Mucosa of stomach (tissue), 1 donor: Measurements from ENCODE around the gene BRAF.
"Not testable (repeated sequence)": the region's sequence is repeated elsewhere in the genome, so short reads cannot be mapped to it uniquely, and the experiment has no call there.

Experiments
- H3K27me3 ChIP-seq: one replicate; pipeline ENCODE4 v1.7.0; 2013; ENCODE audit warnings: mild to moderate bottlenecking, low read length; ENCODE audit not compliant: control insufficient read depth, insufficient read depth
- H3K36me3 ChIP-seq: one replicate; pipeline ENCODE4 v1.7.0; 2013; ENCODE audit warnings: low read length; ENCODE audit not compliant: control insufficient read depth, insufficient read depth
- H3K4me1 ChIP-seq: one replicate; pipeline ENCODE4 v1.7.0; 2013; ENCODE audit warnings: mild to moderate bottlenecking, low read length; ENCODE audit not compliant: control insufficient read depth, insufficient read depth
- H3K4me3 ChIP-seq: one replicate; pipeline ENCODE4 v1.7.0; 2013; ENCODE audit warnings: low read length
- H3K9ac ChIP-seq: one replicate; pipeline ENCODE4 v1.7.0; 2013; ENCODE audit warnings: mild to moderate bottlenecking, low read length, moderate library complexity
- H3K9me3 ChIP-seq: one replicate; pipeline ENCODE4 v1.7.0; 2013; ENCODE audit warnings: mild to moderate bottlenecking, low read length, moderate library complexity; ENCODE audit not compliant: control insufficient read depth
- donor health status: Pancreatic carcinoma.

BRAF gene

GRCh38 chr7:140746751-140747150 lies 178.0 kb downstream of the BRAF start:
- no peak overlapping the region for H3K9ac ChIP-seq
- no peaks in the 10 kb centered on the region for H3K36me3 ChIP-seq
- no peaks in the 10 kb centered on the region for H3K9me3 ChIP-seq
- no peaks in the 10 kb centered on the region for H3K4me1 ChIP-seq
- no peak overlapping the region for H3K4me3 ChIP-seq
- H3K27me3 ChIP-seq: no peaks in the 10 kb centered on the region

GRCh38 chr7:140745266-140746058 lies 179.3 kb downstream of the BRAF start:
- H3K36me3 ChIP-seq: no peaks in the 10 kb centered on the region
- H3K9ac ChIP-seq: no peak overlapping the region
- no peaks in the 10 kb centered on the region for H3K9me3 ChIP-seq
- no peak overlapping the region for H3K4me3 ChIP-seq
- no peaks in the 10 kb centered on the region for H3K4me1 ChIP-seq
- H3K27me3 ChIP-seq: no peaks in the 10 kb centered on the region

- Histone ChIP-seq H3K4me3 (no peak overlapping the region), H3K9ac (no peak overlapping the region), H3K36me3 (no peaks in the 10 kb centered on the region), H3K27me3 (no peaks in the 10 kb centered on the region), H3K9me3 (no peaks in the 10 kb centered on the region), H3K4me1 (no peaks in the 10 kb centered on the region)
These were observed 180.7 kb downstream of the BRAF start for GRCh38 chr7:140744005-140744404.

GRCh38 chr7:140743255-140743654 lies 181.5 kb downstream of the BRAF start:
- not testable (repeated sequence) for H3K4me3 ChIP-seq, H3K4me1 ChIP-seq, H3K27me3 ChIP-seq, H3K36me3 ChIP-seq, H3K9me3 ChIP-seq, H3K9ac ChIP-seq

GRCh38 chr7:140738280-140738679 lies 186.4 kb downstream of the BRAF start:
- no peaks in the 10 kb centered on the region for H3K4me1 ChIP-seq
- no peaks in the 10 kb centered on the region for H3K9me3 ChIP-seq
- no peak overlapping the region for H3K4me3 ChIP-seq
- H3K27me3 ChIP-seq: no peaks in the 10 kb centered on the region
- H3K36me3 ChIP-seq: no peaks in the 10 kb centered on the region
- no peak overlapping the region for H3K9ac ChIP-seq

GRCh38 chr7:140734729-140735128 lies 190.0 kb downstream of the BRAF start:
- H3K9ac ChIP-seq: no peak overlapping the region
- no peaks in the 10 kb centered on the region for H3K27me3 ChIP-seq
- H3K9me3 ChIP-seq: no peaks in the 10 kb centered on the region
- H3K4me3 ChIP-seq: no peak overlapping the region
- no peaks in the 10 kb centered on the region for H3K4me1 ChIP-seq
- H3K36me3 ChIP-seq: no peaks in the 10 kb centered on the region

- Histone ChIP-seq H3K4me1 (no peaks in the 10 kb centered on the region), H3K9ac (no peak overlapping the region), H3K9me3 (no peaks in the 10 kb centered on the region), H3K36me3 (no peaks in the 10 kb centered on the region), H3K27me3 (no peaks in the 10 kb centered on the region), H3K4me3 (no peak overlapping the region)
These were observed 190.6 kb downstream of the BRAF start for GRCh38 chr7:140734096-140734495.

- H3K4me3 ChIP-seq: no peak overlapping the region
- no peaks in the 10 kb centered on the region for H3K36me3 ChIP-seq
- no peak overlapping the region for H3K9ac ChIP-seq
- H3K9me3 ChIP-seq: no peaks in the 10 kb centered on the region
- H3K4me1 ChIP-seq: no peaks in the 10 kb centered on the region
- no peaks in the 10 kb centered on the region for H3K27me3 ChIP-seq
These were observed 192.3 kb downstream of the BRAF start for GRCh38 chr7:140732416-140732815.

- Histone ChIP-seq H3K4me1 (no peaks in the 10 kb centered on the region), H3K9ac (no peak overlapping the region), H3K27me3 (no peaks in the 10 kb centered on the region), H3K36me3 (no peaks in the 10 kb centered on the region), H3K4me3 (no peak overlapping the region), H3K9me3 (no peaks in the 10 kb centered on the region)
These were observed 198.4 kb downstream of the BRAF start for GRCh38 chr7:140726281-140726680.

- Histone ChIP-seq H3K36me3 (no peaks in the 10 kb centered on the region), H3K27me3 (no peaks in the 10 kb centered on the region), H3K4me3 (no peak overlapping the region), H3K9me3 (no peaks in the 10 kb centered on the region), H3K4me1 (no peaks in the 10 kb centered on the region), H3K9ac (no peak overlapping the region)
These were observed 200.0 kb downstream of the BRAF start for GRCh38 chr7:140724706-140725105.

GRCh38 chr7:140723574-140723973 lies 201.2 kb downstream of the BRAF start:
- Histone ChIP-seq H3K9ac (no peak overlapping the region), H3K9me3 (no peaks in the 10 kb centered on the region), H3K27me3 (no peaks in the 10 kb centered on the region), H3K36me3 (no peaks in the 10 kb centered on the region), H3K4me1 (no peaks in the 10 kb centered on the region), H3K4me3 (no peak overlapping the region)

- no peak overlapping the region for H3K9ac ChIP-seq
- H3K27me3 ChIP-seq: no peaks in the 10 kb centered on the region
- H3K36me3 ChIP-seq: no peaks in the 10 kb centered on the region
- no peak overlapping the region for H3K4me3 ChIP-seq
- H3K4me1 ChIP-seq: no peaks in the 10 kb centered on the region
- no peaks in the 10 kb centered on the region for H3K9me3 ChIP-seq
These were observed 201.7 kb downstream of the BRAF start for GRCh38 chr7:140723006-140723405.

GRCh38 chr7:140722254-140722653 lies 202.5 kb downstream of the BRAF start:
- H3K4me3 ChIP-seq: no peak overlapping the region
- H3K36me3 ChIP-seq: no peaks in the 10 kb centered on the region
- no peaks in the 10 kb centered on the region for H3K4me1 ChIP-seq
- H3K9me3 ChIP-seq: no peaks in the 10 kb centered on the region
- H3K9ac ChIP-seq: no peak overlapping the region
- no peaks in the 10 kb centered on the region for H3K27me3 ChIP-seq
